ENCODE measurements around the gene FARS2.
"Not testable (repeated sequence)": the region's sequence is repeated elsewhere in the genome, so short reads cannot be mapped to it uniquely, and the experiment has no call there.

FARS2 gene

DNA sequence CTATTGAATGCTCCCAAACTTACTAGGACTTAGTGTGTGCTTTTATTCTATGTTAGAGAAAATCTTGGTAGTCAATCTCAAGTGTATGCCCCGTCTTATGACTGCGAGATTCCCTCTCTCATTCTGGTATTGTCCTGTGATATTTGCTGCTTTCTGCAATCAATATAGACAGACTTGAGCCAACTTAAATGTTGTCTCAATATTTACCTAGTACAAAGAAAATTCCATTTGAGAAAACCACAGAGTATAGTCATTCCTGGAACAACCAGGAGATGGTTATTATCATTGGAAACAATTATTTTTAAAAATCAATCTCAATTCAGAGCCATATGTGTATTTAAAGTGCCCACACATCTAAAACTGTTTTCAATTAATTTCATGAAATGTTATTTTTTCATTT is 415.4 kb downstream of the FARS2 start:
- DNase-seq = no peak

- DNase-seq = no peak
Measured at GRCh38 chr6:5677219-5678000, 416.1 kb downstream of the FARS2 start.

DNA sequence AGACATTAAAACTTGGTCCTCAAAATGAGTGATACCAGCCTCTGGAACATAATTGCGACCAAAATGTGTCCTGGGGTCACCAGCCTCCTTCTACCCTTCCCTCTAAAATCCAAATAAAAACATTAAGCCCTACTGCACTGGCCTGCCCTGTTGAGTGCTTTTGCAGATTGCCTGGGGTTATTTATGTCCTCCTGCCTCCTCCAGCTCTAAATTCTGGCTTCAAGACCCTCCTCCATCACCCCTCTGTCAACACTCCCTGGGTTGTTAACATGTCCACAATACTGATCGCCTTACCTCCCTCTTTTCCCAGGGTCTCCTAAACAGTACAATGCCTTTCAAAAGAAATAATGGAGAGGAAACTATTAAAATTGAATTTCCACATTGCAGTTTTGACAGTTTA is 418.0 kb downstream of the FARS2 start:
- DNase-seq = no peak

- no peak for DNase-seq
Measured at GRCh38 chr6:5679691-5680090, 418.4 kb downstream of the FARS2 start.

GRCh38 chr6:5680095-5680494 is 418.8 kb downstream of the FARS2 start:
- no peak for DNase-seq

- no peak for DNase-seq
Measured at GRCh38 chr6:5681480-5681879, 420.2 kb downstream of the FARS2 start.

- no peak for DNase-seq
Measured at GRCh38 chr6:5682530-5682929, 421.2 kb downstream of the FARS2 start.

- DNase-seq = not testable (repeated sequence)
Measured at GRCh38 chr6:5683747-5684146, 422.4 kb downstream of the FARS2 start.

GRCh38 chr6:5684320-5685053 is 423.2 kb downstream of the FARS2 start:
- DNase-seq = no peak

GRCh38 chr6:5693225-5694145 is 432.2 kb downstream of the FARS2 start:
- DNase-seq = no peak

GRCh38 chr6:5695260-5696245 is 434.2 kb downstream of the FARS2 start:
- DNase-seq = no peak

DNA sequence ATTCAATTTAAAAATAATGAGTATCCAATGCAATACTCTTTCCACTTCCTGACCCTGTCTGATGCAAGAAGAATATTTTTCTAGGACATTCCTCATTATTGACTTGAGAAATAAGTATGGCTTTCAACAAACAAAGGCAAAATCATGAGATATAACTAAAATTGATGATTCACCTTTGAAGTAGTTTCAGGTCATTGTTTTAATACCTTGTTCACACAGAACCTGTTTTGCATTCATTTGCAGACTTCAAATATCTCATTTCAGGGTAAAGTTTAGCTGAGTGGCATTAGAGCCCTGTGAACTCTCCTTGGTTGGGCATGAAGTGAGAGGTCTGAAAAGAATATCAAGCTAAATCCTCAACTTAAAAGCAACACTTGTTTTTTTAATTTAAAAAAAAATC is 436.2 kb downstream of the FARS2 start:
- DNase-seq = no peak

DNA sequence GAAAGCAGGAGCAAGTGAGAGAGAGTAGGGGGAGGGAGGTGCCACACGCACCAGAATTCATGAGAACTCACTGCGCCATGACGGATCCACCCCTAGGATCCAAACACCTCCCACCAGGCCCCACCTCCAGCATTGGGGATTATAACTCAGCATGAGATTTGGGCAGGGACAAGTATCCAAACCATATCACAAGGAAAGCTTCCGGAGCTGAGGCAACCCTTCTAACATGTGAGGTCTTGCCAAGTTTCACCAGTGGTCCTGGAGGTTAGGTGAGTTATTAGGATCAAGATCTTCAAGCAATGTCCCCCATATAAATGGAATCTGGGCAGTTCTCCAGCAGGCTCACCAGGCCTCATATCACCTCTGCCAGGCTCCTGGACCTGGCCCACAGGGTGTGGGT is 437.0 kb downstream of the FARS2 start:
- DNase-seq = no peak

DNA sequence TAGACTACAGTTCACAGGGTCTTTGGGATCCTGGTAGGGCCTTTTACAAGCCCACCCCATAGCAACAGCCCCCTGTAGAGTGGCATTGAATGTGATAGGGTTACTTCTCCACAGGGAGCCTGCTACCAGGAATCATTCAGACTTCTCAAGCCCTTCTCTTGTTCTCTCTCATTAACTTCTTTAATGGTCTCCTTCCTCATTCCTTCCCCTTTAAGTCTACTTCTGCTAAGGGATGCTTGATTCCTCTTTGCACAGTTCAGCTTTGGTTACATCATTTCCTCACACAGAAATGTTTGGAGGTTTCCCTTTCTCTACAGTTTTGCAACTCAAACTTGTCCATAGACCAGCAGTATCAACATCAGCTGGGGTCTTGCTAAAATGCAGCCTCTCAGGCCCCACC is 437.8 kb downstream of the FARS2 start:
- DNase-seq = peak; percentile 39

- DNase-seq = no peak
Measured at GRCh38 chr6:5701174-5701573, 439.9 kb downstream of the FARS2 start.

- DNase-seq = no peak
Measured at GRCh38 chr6:5704708-5705107, 443.4 kb downstream of the FARS2 start.

GRCh38 chr6:5705252-5705651 is 443.9 kb downstream of the FARS2 start:
- no peak for DNase-seq

- no peak for DNase-seq
Measured at GRCh38 chr6:5706124-5707033, 445.1 kb downstream of the FARS2 start.

DNA sequence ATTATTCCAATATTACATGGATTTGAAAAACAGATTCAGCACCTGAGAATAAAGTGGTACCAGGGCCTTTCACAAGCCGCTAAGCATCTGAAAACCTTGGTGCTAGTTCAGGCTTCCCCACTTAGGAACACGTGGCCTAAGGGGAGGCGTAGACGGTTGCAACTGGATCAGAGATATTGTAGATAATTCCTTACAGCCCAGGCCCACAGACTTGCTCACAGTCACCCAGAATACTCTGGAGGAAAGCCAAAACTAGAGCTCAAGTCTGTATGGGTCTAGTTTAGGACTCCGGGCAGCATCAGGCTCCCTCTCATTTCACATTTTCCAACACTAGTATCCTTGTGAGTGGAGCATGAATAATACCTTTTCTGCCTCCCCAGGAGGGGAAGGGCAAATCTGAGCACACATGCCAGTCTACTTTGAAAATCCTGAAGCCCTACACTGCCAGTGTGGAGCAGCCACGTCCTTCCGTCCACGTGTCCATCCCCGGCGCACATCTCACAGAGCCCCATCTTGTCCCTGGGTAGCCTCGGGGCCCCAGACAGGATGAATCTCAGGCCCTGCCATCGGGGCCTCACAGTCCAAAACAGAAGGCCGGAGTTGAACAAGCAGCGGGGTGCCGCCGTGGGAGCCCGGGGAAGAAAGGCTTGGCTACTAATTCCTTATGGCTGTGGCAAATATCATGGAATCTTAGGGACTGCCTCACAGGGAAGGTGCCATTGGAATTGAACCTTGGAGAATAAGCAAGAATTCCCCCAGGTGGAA is 446.1 kb downstream of the FARS2 start:
- DNase-seq = no peak

DNA sequence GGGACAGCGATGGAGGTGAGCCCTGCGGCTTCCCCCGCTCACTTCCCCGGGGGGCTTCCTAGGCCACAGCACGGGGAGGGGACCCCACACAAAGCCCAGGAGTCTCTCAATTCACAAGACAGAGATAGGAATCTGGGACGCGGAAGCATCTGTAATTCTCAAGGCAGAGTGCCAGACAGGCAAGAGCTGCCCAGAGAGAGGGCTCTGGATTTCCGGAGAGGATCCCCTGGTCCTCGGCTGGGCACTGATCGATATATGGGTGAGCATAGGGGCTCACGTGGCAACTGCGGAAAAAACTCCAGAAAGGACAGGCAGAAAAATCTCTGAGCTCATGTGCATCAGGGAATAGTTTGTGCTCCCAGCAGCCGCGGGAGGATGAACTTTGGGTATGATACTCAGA is 449.2 kb downstream of the FARS2 start:
- DNase-seq = no peak
